Measurements from ENCODE around the gene RFX4. TPM values are rescaled to one million over a fixed set of nuclear protein-coding genes. Genes with fewer than 3 reads are reported as not detected.

Gene RFX4
- not detected for total RNA-seq

DNA sequence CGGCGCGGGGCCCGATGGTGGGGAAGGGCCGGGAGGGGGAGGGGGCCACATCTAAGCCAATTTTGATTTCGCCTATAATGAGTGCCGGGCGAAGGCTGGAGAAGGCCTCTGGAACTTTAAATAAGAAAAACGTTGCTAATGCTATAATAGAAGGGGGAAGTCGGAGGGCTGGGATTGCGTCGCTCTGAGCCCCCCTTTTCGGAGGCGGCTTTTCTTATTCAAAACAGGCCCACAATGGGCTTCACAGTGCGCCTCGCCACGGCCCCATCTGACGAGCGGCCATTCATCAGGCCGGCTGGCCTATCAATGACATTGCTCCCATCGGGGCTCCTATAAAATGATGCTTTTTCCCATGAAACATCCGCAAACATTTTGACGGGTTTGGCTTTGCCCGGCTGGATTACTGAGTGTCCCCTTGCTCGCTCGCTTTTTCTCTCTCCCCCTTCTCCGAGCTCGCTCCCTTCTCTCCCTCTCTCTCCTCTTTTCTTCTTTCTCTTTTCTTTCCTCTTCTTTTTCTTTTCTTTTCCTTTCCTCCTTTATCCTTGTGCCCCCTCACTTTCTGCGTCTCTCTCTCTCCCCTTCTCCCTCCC lies at the start of gene RFX4:
RFX4 (plus strand) TSS at position 364 of the 590 bp plus-strand sequence. CDS start 317 bp downstream, outside the sequence.
- Mint-ChIP-seq H3K4me3 (peak within 1 kb of the TSS; percentile 34), H3K27ac (peak within 1 kb of the TSS; percentile 13), H3K9me3 (no peaks in the 10 kb centered on the region), H3K27me3 (peaks cover 89% of the 10 kb centered on the region), H3K4me1 (peaks cover 19% of the 10 kb centered on the region), H3K36me3 (ENCODE audit: low read depth) (no peaks in the 10 kb centered on the region)
- POLR2A ChIA-PET = interaction anchor here (0.6 kb wide), 1 partner anchor 11 kb away, joined by 6 read pairs; no protein-coding TSS in a partner anchor
- CTCF ChIA-PET = no interaction called here
- DNase-seq = no peak

DNA sequence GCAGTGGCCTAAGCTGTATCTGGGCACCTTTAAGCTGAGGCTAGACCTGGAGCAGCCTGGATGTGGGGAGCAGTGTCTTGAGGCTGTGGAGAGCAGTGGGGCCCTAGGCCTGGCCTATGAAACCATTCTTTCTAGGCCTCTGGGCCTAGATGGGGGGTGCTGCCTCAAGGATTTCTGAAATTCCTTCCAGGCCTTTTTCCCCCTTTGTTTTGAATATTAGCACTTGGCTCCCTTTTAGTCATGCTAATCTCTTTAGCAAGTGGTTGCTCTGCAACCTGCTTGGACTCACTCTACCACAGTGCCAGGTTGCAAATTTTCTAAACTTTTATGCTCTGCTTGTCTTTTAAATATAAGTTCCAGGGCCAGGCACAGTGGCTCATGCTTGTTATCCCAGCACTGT lies 41.6 kb upstream of the RFX4 start:
- H3K9me3 Mint-ChIP-seq = peaks cover 8% of the 10 kb centered on the region

DNA sequence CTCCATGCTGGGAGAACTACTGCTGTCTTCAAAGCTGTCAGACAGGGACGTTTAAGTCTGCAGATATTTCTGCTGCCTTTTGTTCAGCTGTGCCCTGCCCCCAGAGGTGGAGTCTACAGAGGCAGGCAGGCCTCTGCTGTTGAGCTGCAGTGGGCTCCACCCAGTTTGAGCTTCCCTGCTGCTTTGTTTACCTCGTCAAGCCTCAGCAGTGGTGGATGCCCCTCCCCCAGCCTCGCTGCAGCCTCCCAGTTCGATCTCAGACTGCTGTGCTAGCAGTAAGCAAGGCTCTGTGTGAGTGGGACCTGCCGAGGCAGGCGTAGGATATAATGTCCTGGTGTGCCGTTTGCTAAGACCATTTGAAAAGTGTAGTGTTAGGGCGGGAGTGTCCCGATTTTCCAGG lies 31.4 kb upstream of the RFX4 start:
- POLR2A ChIA-PET = no interaction called here
- CTCF ChIA-PET = interaction anchor here (0.5 to 0.7 kb wide), 2 partner anchors 13 to 14 kb away, joined by 3 to 4 read pairs; no protein-coding TSS in a partner anchor
- peaks cover 19% of the 10 kb centered on the region for H3K27me3 Mint-ChIP-seq
- no peak for DNase-seq
- H3K9me3 Mint-ChIP-seq = peaks cover 10% of the 10 kb centered on the region
- H3K36me3 Mint-ChIP-seq (ENCODE audit: low read depth) = no peaks in the 10 kb centered on the region
- no peak overlapping the region for H3K27ac Mint-ChIP-seq
- H3K4me1 Mint-ChIP-seq = no peaks in the 10 kb centered on the region
- H3K4me3 Mint-ChIP-seq = no peak overlapping the region

More for the DNA sequence above, 41.6 kb upstream of the RFX4 start:
- ChIA-PET POLR2A (no interaction called here), CTCF (no interaction called here)
- no peak for DNase-seq
- no peaks in the 10 kb centered on the region for H3K36me3 Mint-ChIP-seq (ENCODE audit: low read depth)
- no peaks in the 10 kb centered on the region for H3K4me1 Mint-ChIP-seq
- peaks cover 2% of the 10 kb centered on the region for H3K27me3 Mint-ChIP-seq
- H3K4me3 Mint-ChIP-seq = no peak overlapping the region
- H3K27ac Mint-ChIP-seq = no peak overlapping the region

DNA sequence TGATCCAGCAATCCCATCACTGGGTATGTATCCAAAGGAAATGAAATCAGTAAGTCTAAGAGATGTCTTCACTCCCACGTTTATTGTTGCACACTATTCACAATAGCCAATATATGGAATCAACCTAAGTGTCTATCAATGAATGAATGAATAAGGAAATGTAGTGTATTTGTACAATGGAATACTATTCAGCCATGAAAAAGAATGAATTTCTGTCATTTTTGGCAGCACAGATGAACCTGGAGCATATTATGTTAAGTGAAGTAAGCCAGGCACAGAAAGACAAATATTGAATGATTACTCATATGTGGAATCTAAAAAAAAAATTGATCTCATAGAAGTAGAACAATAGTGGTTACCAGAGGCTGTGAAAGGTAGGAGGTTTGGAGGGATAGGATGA lies 30.6 kb upstream of the RFX4 start:
- no peak overlapping the region for H3K27ac Mint-ChIP-seq
- H3K9me3 Mint-ChIP-seq = peaks cover 10% of the 10 kb centered on the region

DNA sequence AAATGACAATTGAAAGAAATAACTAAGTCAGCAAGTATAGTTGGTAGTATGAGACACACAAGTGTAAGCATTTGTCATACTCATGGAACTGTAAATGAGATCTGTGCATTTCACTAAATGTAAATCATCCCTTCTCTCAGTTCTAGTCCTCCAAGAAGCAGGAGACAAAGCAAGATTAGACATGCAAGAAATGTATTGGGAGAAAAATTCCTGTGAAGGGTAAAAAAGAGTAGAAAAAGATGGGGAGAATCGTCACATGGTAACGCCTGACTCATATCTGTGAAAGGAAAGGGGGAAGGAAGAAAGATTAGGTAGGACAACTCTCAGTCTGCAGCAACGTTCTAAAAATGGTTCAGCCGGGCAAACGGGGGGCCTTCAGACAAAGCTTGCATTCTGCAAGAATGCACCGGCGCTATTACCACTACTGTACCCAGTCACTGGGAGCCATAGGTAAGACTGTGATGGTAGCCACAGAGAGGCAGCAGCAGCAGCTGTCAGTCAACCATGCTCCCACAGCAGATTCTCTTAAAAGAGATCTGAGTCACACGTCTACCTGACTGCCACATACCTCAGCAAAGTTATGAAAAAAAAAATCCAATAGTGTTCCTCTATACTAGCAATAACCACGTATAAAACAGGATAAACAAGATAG lies 18.0 kb upstream of the RFX4 start:
- Mint-ChIP-seq H3K4me3 (no peak overlapping the region), H3K36me3 (ENCODE audit: low read depth) (no peaks in the 10 kb centered on the region), H3K9me3 (peaks cover 2% of the 10 kb centered on the region), H3K27ac (no peak overlapping the region), H3K4me1 (no peaks in the 10 kb centered on the region), H3K27me3 (peaks cover 34% of the 10 kb centered on the region)
- CTCF ChIA-PET = no interaction called here
- POLR2A ChIA-PET = no interaction called here
- DNase-seq = no peak

More for the DNA sequence above, 30.6 kb upstream of the RFX4 start:
- ChIA-PET CTCF (no interaction called here), POLR2A (no interaction called here)
- Mint-ChIP-seq H3K4me1 (no peaks in the 10 kb centered on the region), H3K36me3 (ENCODE audit: low read depth) (no peaks in the 10 kb centered on the region), H3K27me3 (peaks cover 14% of the 10 kb centered on the region), H3K4me3 (no peak overlapping the region)
- DNase-seq = no peak

DNA sequence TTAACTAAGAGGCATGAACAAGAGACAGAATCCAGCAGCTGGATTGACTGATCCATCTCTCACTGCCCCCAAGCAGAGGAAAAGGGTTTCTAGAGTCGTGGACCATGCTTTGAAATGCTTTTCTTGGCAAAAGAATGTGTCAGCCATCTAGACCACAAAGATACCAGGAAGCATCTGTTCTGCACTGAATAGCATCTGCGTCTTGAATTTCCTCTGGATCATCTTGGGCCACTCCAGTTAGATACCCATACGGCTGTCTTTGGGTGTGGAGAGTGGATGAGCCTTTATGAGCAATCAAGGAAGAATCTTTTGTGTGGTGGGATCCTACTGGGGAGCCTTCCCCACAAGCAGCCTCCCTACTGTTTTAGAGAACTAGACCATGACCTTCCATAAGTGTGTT lies 16.0 kb upstream of the RFX4 start:
- DNase-seq = no peak
- POLR2A ChIA-PET = no interaction called here
- CTCF ChIA-PET = no interaction called here
- Mint-ChIP-seq H3K36me3 (ENCODE audit: low read depth) (no peaks in the 10 kb centered on the region), H3K4me3 (no peak overlapping the region), H3K27me3 (peaks cover 39% of the 10 kb centered on the region), H3K4me1 (no peaks in the 10 kb centered on the region), H3K27ac (no peak overlapping the region), H3K9me3 (no peaks in the 10 kb centered on the region)

DNA sequence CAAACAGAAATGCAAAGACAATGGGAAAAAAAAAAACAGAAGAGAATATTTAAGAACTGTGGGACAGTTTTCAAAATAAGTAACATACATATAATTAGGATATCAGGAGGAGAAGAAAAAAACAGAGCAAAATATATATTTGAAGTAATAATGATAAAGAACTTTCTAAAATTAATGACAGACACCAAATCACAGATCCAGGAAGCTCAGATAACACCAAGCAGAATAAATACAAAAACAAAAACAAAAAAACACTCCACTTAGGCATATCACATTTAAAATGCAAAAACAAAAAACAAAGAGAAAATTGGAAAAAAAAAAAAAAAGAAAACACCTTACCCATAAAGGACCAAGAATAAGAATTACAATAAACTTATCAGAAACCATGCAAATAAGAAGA lies 9.6 kb upstream of the RFX4 start:
- H3K27me3 Mint-ChIP-seq = peaks cover 45% of the 10 kb centered on the region
- H3K4me3 Mint-ChIP-seq = no peak overlapping the region
- POLR2A ChIA-PET = no interaction called here
- H3K4me1 Mint-ChIP-seq = no peaks in the 10 kb centered on the region
- DNase-seq = no peak
- H3K9me3 Mint-ChIP-seq = no peaks in the 10 kb centered on the region
- CTCF ChIA-PET = no interaction called here
- no peak overlapping the region for H3K27ac Mint-ChIP-seq
- H3K36me3 Mint-ChIP-seq (ENCODE audit: low read depth) = no peaks in the 10 kb centered on the region

DNA sequence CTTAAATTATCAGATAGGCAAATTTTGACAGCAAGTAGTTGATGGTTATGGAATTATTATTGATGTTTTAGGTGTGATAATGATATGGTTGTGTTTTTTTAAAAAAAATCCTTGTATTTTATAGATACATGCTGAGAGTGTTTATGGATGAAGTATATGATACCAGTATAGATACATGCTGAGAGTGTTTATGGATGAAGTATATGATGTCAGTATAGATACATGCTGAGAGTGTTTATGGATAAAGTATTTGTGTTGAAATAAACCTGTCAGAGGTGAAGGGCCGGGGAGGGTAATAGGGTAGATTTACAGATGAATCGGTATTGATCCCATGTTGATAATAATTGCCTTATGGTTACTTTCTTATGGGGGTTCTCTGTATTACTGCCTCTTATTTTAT lies 6.0 kb upstream of the RFX4 start:
- CTCF ChIA-PET = no interaction called here
- Mint-ChIP-seq H3K9me3 (no peaks in the 10 kb centered on the region), H3K27ac (no peak overlapping the region), H3K4me1 (no peaks in the 10 kb centered on the region), H3K4me3 (no peak overlapping the region), H3K27me3 (peaks cover 64% of the 10 kb centered on the region), H3K36me3 (ENCODE audit: low read depth) (no peaks in the 10 kb centered on the region)
- POLR2A ChIA-PET = no interaction called here
- DNase-seq = no peak

DNA sequence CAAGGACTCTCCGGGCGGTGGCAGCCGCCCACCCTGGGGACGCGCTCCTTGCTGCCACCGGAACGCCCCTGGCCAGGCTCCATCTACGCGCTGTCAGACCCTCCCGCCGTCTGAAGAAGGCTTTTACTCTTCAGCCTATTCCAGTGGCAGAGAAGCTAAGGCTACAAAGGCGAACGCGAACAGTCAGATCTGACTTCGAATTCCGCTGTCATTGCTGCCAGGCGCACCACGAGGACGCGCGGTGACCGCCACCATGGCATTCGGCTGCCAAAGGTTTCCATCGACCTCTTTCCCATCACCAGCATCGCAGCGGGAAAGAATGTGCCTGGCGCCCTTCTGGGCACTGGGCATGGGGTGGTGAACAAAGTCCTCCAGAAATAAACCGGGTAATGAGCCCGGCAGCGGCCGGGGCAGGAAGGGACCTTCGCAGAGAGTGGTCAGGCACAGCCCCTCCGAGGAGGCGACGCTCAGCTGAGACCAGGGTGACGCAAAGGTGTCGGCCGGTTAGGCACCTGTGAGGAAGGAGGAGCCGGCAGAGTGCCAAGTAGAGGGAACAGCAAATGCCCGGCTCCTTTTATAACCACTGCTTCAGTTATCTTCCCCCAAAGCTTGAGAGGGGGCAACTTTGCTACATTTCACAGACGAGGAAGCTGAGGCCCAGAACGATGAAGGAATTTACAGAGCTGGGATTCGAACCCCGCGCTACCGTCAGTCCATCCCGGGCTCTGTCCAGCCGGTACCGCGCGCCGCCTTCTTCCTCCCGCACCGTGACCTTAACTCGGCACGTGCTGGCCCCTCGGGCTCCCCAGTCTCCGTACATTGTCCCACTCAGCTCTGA lies 1.9 kb upstream of the RFX4 start:
- H3K4me1 Mint-ChIP-seq = peaks cover 17% of the 10 kb centered on the region
- ChIA-PET CTCF (no interaction called here), POLR2A (no interaction called here)
- no peaks in the 10 kb centered on the region for H3K36me3 Mint-ChIP-seq (ENCODE audit: low read depth)
- DNase-seq = no peak
- H3K27me3 Mint-ChIP-seq = peaks cover 82% of the 10 kb centered on the region
- H3K9me3 Mint-ChIP-seq = no peaks in the 10 kb centered on the region
- H3K4me3 Mint-ChIP-seq = no peak overlapping the region
- no peak overlapping the region for H3K27ac Mint-ChIP-seq

DNA sequence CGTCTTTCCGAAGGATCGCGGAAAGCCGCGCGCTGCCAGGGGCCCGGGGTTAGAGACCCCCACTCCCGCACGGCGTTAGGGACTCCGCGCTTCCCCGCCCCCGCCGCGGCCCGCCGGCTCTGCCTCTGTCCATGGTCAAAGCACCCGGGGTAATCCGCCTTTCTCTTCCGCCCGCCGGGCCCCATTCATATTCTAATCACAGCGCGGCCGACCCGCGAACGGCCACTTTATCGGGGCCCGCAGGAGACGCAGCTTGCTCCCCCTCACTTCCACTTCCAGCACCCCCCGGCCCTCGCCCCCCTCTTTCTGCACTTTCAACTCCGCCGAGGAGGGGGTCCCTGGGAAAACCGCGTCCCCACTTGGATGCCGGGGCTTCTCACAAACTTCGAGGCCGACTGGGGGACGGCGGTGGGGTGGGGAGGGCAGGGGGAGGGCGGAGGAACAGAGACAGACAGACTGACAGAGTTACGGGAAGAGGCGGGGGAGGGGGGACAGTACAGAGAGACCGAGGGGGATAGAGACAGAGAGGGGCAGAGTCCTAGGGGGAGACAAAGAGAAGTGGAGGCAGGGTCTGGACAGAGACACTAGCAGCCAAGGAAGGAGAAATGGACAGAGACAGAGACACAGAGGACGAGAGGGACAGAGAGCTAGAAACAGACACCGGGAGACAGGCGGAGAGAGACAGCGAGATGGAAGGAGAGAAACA lies 1.1 kb upstream of the RFX4 start:
- DNase-seq = no peak

DNA sequence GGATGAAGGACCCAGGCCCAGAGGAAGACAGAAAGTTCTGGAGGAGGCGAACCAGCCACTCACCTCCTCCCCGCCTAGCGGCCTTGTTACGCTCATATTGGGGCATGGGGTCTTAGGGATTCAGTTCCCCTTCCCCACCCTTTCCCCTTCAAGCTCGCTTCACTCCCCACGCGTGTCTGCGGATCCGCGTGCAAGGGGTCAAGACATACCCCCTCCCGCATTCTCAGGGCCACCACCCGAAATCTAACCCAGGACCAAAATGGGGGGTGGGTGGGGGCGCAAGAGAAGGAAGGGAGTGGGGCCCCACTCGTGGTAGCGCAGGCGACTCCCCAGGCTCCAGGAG lies 584 bp upstream of the RFX4 start:
- ChIA-PET CTCF (no interaction called here), POLR2A (no interaction called here)
- no peak for DNase-seq
- H3K27ac Mint-ChIP-seq = no peak overlapping the region
- no peaks in the 10 kb centered on the region for H3K9me3 Mint-ChIP-seq
- H3K4me1 Mint-ChIP-seq = peaks cover 18% of the 10 kb centered on the region
- no peaks in the 10 kb centered on the region for H3K36me3 Mint-ChIP-seq (ENCODE audit: low read depth)
- peaks cover 86% of the 10 kb centered on the region for H3K27me3 Mint-ChIP-seq
- H3K4me3 Mint-ChIP-seq = no peak overlapping the region

More for the DNA sequence above, 1.1 kb upstream of the RFX4 start:
- POLR2A ChIA-PET = no interaction called here
- peaks cover 86% of the 10 kb centered on the region for H3K27me3 Mint-ChIP-seq
- H3K36me3 Mint-ChIP-seq (ENCODE audit: low read depth) = no peaks in the 10 kb centered on the region
- CTCF ChIA-PET = no interaction called here
- peaks cover 17% of the 10 kb centered on the region for H3K4me1 Mint-ChIP-seq
- peak overlapping the region; percentile 36 for H3K27ac Mint-ChIP-seq
- no peak overlapping the region for H3K4me3 Mint-ChIP-seq
- H3K9me3 Mint-ChIP-seq = no peaks in the 10 kb centered on the region

DNA sequence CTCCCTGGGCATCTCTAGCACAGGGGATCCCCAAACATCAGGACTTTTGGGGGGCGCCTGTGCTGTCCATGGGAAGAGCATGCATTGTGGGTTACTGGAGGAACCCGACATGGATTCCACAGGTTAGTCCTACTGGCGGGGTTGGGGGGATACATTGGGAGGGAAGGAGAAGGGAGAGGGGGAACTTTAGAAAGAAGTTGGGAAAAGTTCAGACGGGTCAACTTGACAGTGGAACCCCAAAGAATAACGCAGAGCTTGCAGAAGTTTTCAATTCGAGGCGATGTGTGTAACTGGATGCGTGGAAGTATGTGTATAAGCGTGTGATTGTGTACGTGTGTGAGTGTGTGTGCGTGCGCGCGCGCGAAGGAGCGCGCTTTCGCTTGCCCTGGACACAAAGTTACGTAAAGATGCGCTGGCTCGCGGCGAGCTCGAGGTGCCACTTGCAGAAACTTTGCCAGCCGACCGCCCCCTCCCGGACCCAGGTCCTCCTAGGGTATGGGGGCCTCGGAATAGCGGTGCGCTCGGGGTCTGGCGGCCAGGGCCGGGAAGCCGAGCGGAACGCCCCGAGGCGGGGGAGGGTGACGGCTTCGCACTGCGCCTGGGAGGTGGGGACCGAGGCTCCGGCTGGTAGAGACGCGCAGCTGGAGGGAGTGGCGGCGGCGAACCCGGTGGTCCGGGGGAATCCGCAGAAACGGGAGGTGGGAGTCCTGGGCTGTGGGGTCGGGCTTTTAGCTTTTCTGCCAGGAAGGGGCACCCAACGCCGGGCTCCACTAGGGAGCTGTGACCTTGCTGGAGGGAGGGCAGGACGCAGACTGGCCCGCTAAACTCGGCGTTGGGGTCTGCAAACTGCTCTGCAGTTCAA lies 669 bp downstream of the RFX4 start:
- Mint-ChIP-seq H3K36me3 (ENCODE audit: low read depth) (no peaks in the 10 kb centered on the region), H3K27me3 (peaks cover 90% of the 10 kb centered on the region), H3K4me1 (peaks cover 19% of the 10 kb centered on the region), H3K4me3 (peak overlapping the region; percentile 34), H3K9me3 (no peaks in the 10 kb centered on the region), H3K27ac (peak overlapping the region; percentile 13)
- POLR2A ChIA-PET = interaction anchor here (0.6 kb wide), 1 partner anchor 11 kb away, joined by 6 read pairs; no protein-coding TSS in a partner anchor
- CTCF ChIA-PET = no interaction called here
- no peak for DNase-seq

Measured in activated CD4-positive, alpha-beta T cell treated with anti-CD3 and anti-CD28 coated beads, Interleukin-2, amount 10 ng/mL, durations not matched to agents 7 days and 5 days (primary cell).